GM23338 (cell line): ENCODE measurements around the gene RHBDF2.

Experiments
- EZH2 ChIP-seq: fragments of 200-600 bp; sonication (generic); IDR thresholded peaks from one replicate; pipeline ENCODE4 v1.8.0; 2017; ENCODE audit warnings: antibody characterized with exemption, mild to moderate bottlenecking, low read depth; ENCODE audit not compliant: unreplicated experiment
- POLR2AphosphoS5 ChIP-seq: IDR thresholded peaks from 2 replicates; pipeline ENCODE4 v1.6.1; 2016; ENCODE audit warnings: antibody characterized with exemption, low read depth
- STAT1 ChIP-seq: IDR thresholded peaks from one replicate; pipeline ENCODE4 v1.6.1; 2016; ENCODE audit warnings: antibody characterized with exemption; ENCODE audit not compliant: unreplicated experiment
- TF ChIP-seq, protein P1 (sequence below), 2 experiments: fragments of 200-600 bp in 1 of 2; sonication (generic) in 1 of 2; conservative IDR thresholded peaks; 2 replicates each; pipeline versions ENCODE4 v1.5.1 to v1.6.1; 2016 to 2017; ENCODE audit warnings: antibody characterized with exemption in 2 of 2, low read depth in 2 of 2, mild to moderate bottlenecking in 2 of 2, moderate library complexity in 1 of 2
- TF ChIP-seq, protein P2 (sequence below): IDR thresholded peaks from one replicate; pipeline ENCODE4 v1.6.1; 2018; ENCODE audit warnings: antibody characterized with exemption; ENCODE audit not compliant: unreplicated experiment

DNA sequence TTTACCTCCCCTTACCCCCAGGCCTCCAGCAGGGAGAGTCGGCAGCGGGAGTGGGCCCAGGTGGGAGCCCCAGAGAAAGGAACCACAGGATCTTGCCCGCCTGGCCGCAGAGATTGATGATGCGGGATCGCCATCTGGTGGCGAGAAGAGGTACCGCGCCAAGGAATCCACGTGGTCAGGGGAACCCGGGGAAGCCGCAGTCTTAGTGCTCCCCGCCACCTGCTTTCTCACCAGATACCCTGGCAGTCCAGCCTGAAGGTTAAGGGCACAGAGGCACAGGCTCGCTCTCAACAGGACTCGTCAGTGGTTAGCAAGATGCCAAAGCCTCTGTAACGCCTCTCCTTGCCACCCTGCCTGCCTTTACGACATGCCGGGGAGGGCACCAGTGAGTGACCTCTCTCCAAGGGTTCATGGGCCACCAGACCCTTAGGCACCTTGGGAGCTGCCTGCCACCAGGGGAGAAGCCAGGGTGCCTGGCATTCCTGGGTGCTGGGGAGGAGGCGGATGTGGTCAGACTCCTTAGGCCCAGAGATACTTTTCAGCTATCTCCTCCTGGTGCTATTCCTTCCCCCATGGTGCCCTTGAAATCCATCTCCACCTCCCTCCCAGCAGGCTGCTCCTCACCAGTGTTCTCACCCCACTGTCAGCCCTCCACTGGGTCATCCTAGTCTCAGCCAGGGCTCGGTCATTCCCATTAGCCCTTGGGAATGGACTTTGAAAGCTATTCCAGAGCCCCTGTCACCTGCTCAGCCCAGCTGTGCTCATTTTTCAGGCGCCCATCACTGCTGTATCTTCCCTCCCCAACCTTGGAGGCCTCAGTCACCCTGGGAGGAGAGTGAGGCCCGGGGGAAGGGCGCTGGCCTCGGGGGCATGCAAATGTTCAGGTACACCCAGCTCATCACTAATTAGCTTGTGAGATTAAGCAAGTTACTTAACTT lies 5.5 kb upstream of the RHBDF2 start:
- TF ChIP-seq POLR2AphosphoS5 (no peak), STAT1 (no peak), EZH2 (no peak)
- TF ChIP-seq, protein P1, sequence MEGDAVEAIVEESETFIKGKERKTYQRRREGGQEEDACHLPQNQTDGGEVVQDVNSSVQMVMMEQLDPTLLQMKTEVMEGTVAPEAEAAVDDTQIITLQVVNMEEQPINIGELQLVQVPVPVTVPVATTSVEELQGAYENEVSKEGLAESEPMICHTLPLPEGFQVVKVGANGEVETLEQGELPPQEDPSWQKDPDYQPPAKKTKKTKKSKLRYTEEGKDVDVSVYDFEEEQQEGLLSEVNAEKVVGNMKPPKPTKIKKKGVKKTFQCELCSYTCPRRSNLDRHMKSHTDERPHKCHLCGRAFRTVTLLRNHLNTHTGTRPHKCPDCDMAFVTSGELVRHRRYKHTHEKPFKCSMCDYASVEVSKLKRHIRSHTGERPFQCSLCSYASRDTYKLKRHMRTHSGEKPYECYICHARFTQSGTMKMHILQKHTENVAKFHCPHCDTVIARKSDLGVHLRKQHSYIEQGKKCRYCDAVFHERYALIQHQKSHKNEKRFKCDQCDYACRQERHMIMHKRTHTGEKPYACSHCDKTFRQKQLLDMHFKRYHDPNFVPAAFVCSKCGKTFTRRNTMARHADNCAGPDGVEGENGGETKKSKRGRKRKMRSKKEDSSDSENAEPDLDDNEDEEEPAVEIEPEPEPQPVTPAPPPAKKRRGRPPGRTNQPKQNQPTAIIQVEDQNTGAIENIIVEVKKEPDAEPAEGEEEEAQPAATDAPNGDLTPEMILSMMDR (conservative IDR thresholded peaks at IDR 0.05; ENCODE audit: low read depth in 2 of 2) = peak; percentile 92 to 97
- TF ChIP-seq, protein P2, sequence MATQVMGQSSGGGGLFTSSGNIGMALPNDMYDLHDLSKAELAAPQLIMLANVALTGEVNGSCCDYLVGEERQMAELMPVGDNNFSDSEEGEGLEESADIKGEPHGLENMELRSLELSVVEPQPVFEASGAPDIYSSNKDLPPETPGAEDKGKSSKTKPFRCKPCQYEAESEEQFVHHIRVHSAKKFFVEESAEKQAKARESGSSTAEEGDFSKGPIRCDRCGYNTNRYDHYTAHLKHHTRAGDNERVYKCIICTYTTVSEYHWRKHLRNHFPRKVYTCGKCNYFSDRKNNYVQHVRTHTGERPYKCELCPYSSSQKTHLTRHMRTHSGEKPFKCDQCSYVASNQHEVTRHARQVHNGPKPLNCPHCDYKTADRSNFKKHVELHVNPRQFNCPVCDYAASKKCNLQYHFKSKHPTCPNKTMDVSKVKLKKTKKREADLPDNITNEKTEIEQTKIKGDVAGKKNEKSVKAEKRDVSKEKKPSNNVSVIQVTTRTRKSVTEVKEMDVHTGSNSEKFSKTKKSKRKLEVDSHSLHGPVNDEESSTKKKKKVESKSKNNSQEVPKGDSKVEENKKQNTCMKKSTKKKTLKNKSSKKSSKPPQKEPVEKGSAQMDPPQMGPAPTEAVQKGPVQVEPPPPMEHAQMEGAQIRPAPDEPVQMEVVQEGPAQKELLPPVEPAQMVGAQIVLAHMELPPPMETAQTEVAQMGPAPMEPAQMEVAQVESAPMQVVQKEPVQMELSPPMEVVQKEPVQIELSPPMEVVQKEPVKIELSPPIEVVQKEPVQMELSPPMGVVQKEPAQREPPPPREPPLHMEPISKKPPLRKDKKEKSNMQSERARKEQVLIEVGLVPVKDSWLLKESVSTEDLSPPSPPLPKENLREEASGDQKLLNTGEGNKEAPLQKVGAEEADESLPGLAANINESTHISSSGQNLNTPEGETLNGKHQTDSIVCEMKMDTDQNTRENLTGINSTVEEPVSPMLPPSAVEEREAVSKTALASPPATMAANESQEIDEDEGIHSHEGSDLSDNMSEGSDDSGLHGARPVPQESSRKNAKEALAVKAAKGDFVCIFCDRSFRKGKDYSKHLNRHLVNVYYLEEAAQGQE = no peak
